Lung (tissue), 12 donors: Measurements from ENCODE around the gene BAHCC1. TPM values are rescaled to one million over a fixed set of nuclear protein-coding genes. Genes with fewer than 3 reads are reported as not detected.
"Not testable (repeated sequence)": the region's sequence is repeated elsewhere in the genome, so short reads cannot be mapped to it uniquely, and the experiment has no call there.

Experiments
- ATAC-seq: fragments of 200-7000 bp; cut with Tn5 transposase; one replicate; pipeline ENCODE4 v1.9.1; 2020; ENCODE audit warnings: moderate number of reproducible peaks; ENCODE audit not compliant: insufficient read depth, low FRiP score
- DNase-seq, 3 donors: peaks; one replicate each; pipeline ENCODE4 v3.0.0-alpha.2; 2013 to 2017
- H3K27ac ChIP-seq, 2 donors: one replicate each; pipeline ENCODE4 v1.5.1; 2013; ENCODE audit warnings: mild to moderate bottlenecking in 2 of 2, moderate library complexity in 2 of 2, control low read depth in 1 of 2, inconsistent platforms in 1 of 2, low read depth in 1 of 2, low read length in 1 of 2
- H3K27me3 ChIP-seq, 3 donors: one replicate each; pipeline ENCODE4 v1.5.1; 2013; ENCODE audit warnings: low read length in 2 of 3; ENCODE audit not compliant: control insufficient read depth in 3 of 3, insufficient read depth in 3 of 3
- H3K36me3 ChIP-seq, 4 donors: one replicate each; pipeline ENCODE4 v1.5.1; 2013; ENCODE audit warnings: low read length in 4 of 4, mild to moderate bottlenecking in 1 of 4, moderate library complexity in 1 of 4; ENCODE audit not compliant: control insufficient read depth in 4 of 4, insufficient read depth in 4 of 4
- H3K4me1 ChIP-seq, 5 donors: one replicate each; pipeline ENCODE4 v1.5.1; 2013; ENCODE audit warnings: low read length in 5 of 5, mild to moderate bottlenecking in 2 of 5, moderate library complexity in 1 of 5; ENCODE audit not compliant: control insufficient read depth in 5 of 5, insufficient read depth in 5 of 5
- H3K4me3 ChIP-seq: one replicate; pipeline ENCODE4 v1.5.1; 2013; ENCODE audit warnings: mild to moderate bottlenecking, control low read depth, moderate library complexity
- H3K9ac ChIP-seq, 2 donors: one replicate each; pipeline ENCODE4 v1.5.1; 2013; ENCODE audit warnings: low read length in 2 of 2, control low read depth in 1 of 2; ENCODE audit not compliant: insufficient read depth in 1 of 2
- H3K9me3 ChIP-seq, 4 donors: one replicate each; pipeline ENCODE4 v1.5.1; 2013; ENCODE audit warnings: low read length in 3 of 4, mild to moderate bottlenecking in 1 of 4, moderate library complexity in 1 of 4; ENCODE audit not compliant: control insufficient read depth in 4 of 4, insufficient read depth in 3 of 4
- CTCF ChIP-seq: IDR thresholded peaks from 2 replicates; pipeline ENCODE4 v1.5.1; 2012; ENCODE audit warnings: mild to moderate bottlenecking; ENCODE audit errors: control extremely low read depth, extremely low read depth
- WGBS, 2 donors: extraction: QIAGEN DNeasy Blood & Tissue Kit; methylation state at CpG; one replicate each; pipeline ENCODE4 v1.1.7; 2013; 5-methylcytosine and 5-hydroxymethylcytosine counted together
- polyA plus RNA-seq, 2 donors: library from polyadenylated mRNA; stranded (reverse); fragments of 200-250 nt; gene quantifications; one replicate each; pipeline ENCODE4 v1.2.1, GENCODE V29; 2013
- total RNA-seq, 2 donors: library from RNA; depleted of rRNA in 1 of 2; stranded (reverse); fragments of >200 nt in 1 of 2; gene quantifications; one replicate each; pipeline ENCODE4 v1.2.1, GENCODE V29; 2014 to 2021
- donor health status: control.
- donor health status: control.
- donor health status: Bipolar disorder and iron deficiency.
- donor health status: healthy.
- donor health status: DM: yes; HTN: yes; CAD: no.

Gene BAHCC1
- total and polyA plus RNA-seq, 4 donors = 7.6 to 24.9 (median 17.5) TPM

GRCh38 chr17:81350320-81350890, 44.9 kb upstream of the BAHCC1 start:
- Histone ChIP-seq H3K4me1 (peaks cover 0 to 28% (median 11%) of the 10 kb centered on the region in 5 donors), H3K9ac (no peak overlapping the region), H3K27me3 (no peaks in the 10 kb centered on the region), H3K4me3 (no peak overlapping the region), H3K27ac (no peak overlapping the region), H3K36me3 (peaks cover 0 to under 1% (median 0%) of the 10 kb centered on the region in 4 donors), H3K9me3 (peaks cover 0 to 2% (median 0%) of the 10 kb centered on the region in 4 donors)
- 65 to 75% methylated on average over 8 of the region's 8 CpGs for WGBS, 2 donors
- ATAC-seq = no peak
- TF ChIP-seq CTCF = no peak
- DNase-seq = no peak

- ATAC-seq, H3K36me3 ChIP-seq, H3K27ac ChIP-seq, H3K9ac ChIP-seq, H3K4me3 ChIP-seq, H3K27me3 ChIP-seq, DNase-seq, H3K9me3 ChIP-seq: not testable (repeated sequence)
- H3K4me1 ChIP-seq = peaks cover 0 to 28% (median 11%) of the 10 kb centered on the region in 5 donors
- WGBS, 2 donors = 81 to 87% methylated on average over 25 of the region's 25 CpGs
These were observed 43.8 kb upstream of the BAHCC1 start for GRCh38 chr17:81351329-81352052.

GRCh38 chr17:81352056-81352455, 43.2 kb upstream of the BAHCC1 start:
- not testable (repeated sequence) for H3K36me3 ChIP-seq, H3K27ac ChIP-seq, H3K4me3 ChIP-seq, H3K27me3 ChIP-seq, H3K9ac ChIP-seq, DNase-seq, H3K9me3 ChIP-seq, ATAC-seq
- peaks cover 0 to 24% (median 8%) of the 10 kb centered on the region in 5 donors for H3K4me1 ChIP-seq
- WGBS, 2 donors = 90 to 94% methylated on average over 28 to 38 of the region's 38 CpGs

- H3K27ac ChIP-seq = no peak overlapping the region
- peaks cover 0 to 2% (median 0%) of the 10 kb centered on the region in 4 donors for H3K9me3 ChIP-seq
- no peak overlapping the region for H3K4me3 ChIP-seq
- peaks cover 0 to 14% (median 7%) of the 10 kb centered on the region in 5 donors for H3K4me1 ChIP-seq
- no peaks in the 10 kb centered on the region for H3K27me3 ChIP-seq
- H3K9ac ChIP-seq = no peak overlapping the region
- no peaks in the 10 kb centered on the region for H3K36me3 ChIP-seq
- no peak for ATAC-seq
- no peak for DNase-seq
- TF ChIP-seq CTCF = no peak
- WGBS, 2 donors = 85 to 89% methylated on average over 14 of the region's 14 CpGs
These were observed 40.9 kb upstream of the BAHCC1 start for GRCh38 chr17:81354252-81354953.
